Measurements from ENCODE around the gene CAMK1D.

- TF ChIP-seq CTCF (conservative IDR thresholded peaks at IDR 0.05; ENCODE audit: low read depth in 2 of 2) (no peak), EZH2 (IDR thresholded peaks at IDR 0.05; ENCODE audit: low read depth, unreplicated experiment) (no peak), POLR2AphosphoS5 (IDR thresholded peaks at IDR 0.05; ENCODE audit: low read depth) (no peak), REST (IDR thresholded peaks at IDR 0.05; ENCODE audit: unreplicated experiment) (no peak), EZH2phosphoT487 (IDR thresholded peaks at IDR 0.05; ENCODE audit: unreplicated experiment) (no peak), ETS1 (IDR thresholded peaks at IDR 0.05) (no peak)
Measured at GRCh38 chr10:12438919-12439692, 89.8 kb downstream of the CAMK1D start.
